ENCODE measurements around the gene SLC39A8.
"Not testable (repeated sequence)": the region's sequence is repeated elsewhere in the genome, so short reads cannot be mapped to it uniquely, and the experiment has no call there.

SLC39A8 gene

DNA sequence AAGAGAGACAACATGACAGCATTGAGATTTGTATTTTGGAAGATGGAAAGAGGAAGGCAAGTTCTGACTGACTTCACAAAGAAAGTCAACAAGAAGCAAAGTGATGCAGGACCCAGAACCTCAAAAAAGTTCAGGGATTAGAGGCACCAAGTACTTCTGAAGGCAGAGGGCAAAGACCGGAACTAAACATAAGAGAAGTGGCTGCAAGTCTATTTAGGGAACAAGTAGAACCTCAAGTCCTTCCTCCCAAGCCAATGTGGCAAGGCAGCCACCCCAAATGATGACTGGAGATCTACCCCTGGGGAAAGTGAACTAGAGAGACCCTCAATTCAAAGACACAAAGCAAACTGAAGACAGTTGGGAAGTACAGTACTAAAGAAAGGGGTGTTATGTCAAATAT is 46.6 kb downstream of the SLC39A8 start:
- no peak for FAIRE-seq

- peak; percentile 72 for FAIRE-seq
Measured at GRCh38 chr4:102295153-102295862, 50.0 kb downstream of the SLC39A8 start.

GRCh38 chr4:102288497-102288896 is 56.8 kb downstream of the SLC39A8 start:
- FAIRE-seq, result no peak

DNA sequence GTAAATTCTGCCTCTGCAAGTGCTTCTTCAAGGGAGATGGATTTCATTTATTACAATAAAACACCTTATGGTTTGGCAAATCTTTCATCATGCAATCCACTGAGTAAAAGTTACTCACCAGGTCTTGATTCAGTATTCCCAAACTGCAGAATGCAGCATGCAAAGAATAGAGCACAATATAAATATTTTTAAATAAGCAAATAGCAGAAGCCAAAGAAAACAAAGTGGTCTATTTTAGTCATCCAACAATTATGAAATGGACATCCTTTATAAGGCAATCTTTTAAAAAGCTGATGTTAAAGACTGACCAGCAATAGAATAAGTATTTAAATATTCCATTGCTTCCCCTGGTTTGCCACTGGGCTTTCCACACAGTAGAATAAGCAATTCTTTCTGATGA is 59.5 kb downstream of the SLC39A8 start:
- FAIRE-seq, result no peak

GRCh38 chr4:102281171-102281839 is 64.0 kb downstream of the SLC39A8 start:
- FAIRE-seq, result no peak

GRCh38 chr4:102273317-102273716 is 72.0 kb downstream of the SLC39A8 start:
- FAIRE-seq, result not testable (repeated sequence)

DNA sequence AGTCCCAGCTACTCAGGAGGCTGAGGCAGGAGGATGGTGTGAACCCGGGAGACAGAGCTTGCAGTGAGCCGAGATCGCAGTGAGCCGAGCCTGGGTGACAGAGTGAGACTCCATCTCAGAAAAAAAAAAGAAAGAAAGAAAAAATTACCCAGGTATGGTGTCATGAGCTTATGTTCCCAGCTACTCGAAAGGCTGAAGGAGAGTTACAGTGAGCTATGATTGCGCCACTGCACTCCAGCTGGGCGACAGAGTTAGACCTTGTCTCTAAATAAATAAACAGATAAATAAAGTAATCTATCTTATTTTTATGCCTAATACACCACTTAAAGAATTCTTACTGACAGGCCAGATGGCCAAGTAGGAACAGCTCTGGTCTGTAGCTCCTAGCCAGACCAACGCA is 73.0 kb downstream of the SLC39A8 start:
- FAIRE-seq, result no peak

- no peak for FAIRE-seq
Measured at GRCh38 chr4:102268355-102268754, 76.9 kb downstream of the SLC39A8 start.

DNA sequence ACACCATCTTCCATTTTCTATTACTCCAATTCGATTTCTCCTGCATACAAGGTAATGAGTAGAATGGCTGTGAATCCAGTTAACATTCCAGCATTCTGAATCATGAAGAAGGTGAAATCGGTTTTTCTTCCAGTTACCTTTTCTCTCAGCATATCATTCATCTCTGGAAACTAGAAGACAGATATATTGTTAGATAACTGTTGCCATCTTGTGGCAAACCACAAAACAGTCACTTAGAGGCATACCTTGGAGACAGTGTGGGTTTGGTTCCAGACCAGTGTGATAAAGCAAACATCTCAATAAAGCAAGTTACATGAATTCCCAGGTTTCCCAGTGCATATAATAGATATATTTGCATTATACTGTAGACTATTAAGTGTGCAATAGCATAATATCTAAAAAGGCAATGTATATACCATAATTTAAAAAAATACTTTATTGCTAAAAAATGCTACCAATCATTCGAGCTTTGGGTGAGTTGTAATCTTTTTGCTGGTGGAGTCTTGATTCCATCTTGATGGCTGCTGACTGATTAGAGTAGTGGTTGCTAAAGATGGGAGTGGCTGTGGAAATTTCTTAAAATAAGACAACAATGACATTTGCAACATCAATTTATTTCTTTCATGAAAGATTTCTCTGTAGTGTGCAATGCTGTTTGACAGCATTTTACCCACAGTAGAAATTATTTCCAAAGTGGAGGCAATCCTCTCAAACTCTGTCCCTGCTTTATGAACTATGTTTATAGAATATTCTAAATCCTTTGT is 82.1 kb downstream of the SLC39A8 start:
- FAIRE-seq, result no peak

GRCh38 chr4:102259702-102260101 is 85.6 kb downstream of the SLC39A8 start:
- no peak for FAIRE-seq

DNA sequence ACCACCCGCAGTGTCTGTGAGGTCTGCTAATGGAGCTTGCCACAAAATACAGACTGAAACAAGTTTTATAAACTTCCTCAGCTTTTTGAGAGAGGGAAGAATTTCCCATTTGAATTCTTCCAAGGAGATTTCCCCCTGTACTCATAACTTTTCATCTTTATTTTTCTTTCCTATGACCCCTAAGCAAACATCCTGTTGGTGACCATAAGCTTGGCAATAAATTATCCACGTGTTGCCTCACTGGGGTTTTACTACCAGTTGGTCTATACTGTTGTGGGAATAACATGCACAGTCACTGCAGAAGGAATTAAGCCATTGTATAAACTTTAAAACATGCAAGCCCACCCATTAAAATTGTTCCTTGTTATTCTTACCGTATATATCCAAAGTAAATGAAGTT is 86.2 kb downstream of the SLC39A8 start:
- no peak for FAIRE-seq

DNA sequence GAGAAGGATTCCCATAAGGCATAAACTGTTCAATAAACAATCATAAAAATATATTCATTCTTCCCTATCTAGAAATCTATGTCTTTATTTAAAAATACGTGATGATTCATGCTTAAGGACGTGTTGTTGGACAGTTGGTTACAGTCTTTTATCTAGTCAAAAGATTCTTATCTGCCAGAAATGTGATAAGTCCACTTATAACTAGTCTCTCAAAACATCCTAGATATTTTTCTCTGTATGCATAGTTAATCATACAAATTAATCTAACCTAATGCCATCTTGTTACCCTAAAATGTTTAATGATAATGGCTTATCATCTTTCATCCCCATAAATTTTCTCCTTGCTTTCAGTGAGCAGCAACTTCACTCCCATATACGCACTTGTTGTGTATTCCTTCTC is 89.0 kb downstream of the SLC39A8 start:
- FAIRE-seq, result no peak

GRCh38 chr4:102253860-102254259 is 91.4 kb downstream of the SLC39A8 start:
- no peak for FAIRE-seq

DNA sequence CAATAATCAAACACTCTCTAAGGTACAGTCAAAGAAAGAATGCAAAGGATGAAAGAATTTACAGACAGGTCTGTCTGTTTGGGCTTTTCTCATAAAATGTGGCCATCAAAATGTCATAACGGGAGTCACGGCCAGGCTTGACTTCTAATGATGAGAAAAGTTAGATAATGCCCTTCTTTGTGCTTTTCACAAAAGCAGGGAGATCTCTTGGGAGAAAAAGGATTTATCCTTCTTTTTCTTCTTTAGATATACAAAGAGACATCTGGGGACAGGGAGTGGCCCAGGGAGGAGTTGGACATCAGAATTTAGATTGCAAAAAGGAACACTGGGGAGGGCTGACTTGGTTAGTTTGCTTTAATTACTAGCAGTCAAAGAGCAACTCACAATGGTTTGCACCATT is 93.1 kb downstream of the SLC39A8 start:
- FAIRE-seq, result no peak

DNA sequence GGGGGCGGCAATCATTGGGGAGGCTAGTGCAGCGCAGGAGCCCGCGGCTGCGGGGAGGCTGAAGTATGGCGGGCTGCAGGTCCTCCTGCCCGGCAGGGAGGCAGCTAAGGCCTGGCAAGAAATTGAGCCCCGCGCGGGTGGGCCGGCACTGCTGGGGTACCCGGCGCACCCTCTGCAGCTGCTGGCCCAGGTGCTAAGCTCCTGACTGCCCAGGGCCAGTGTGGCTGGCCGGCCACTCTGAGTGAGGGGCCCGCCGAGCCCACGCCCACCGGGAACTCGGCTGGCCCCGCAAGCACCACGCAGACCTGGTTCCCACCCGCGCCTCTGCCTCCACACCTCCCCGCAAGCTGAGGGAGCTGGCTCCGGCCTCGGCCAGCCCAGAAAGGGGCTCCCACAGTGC is 94.9 kb downstream of the SLC39A8 start:
- FAIRE-seq, result no peak

GRCh38 chr4:102247041-102247440 is 98.2 kb downstream of the SLC39A8 start:
- FAIRE-seq, result no peak

- no peak for FAIRE-seq
Measured at GRCh38 chr4:102246416-102246815, 98.9 kb downstream of the SLC39A8 start.

DNA sequence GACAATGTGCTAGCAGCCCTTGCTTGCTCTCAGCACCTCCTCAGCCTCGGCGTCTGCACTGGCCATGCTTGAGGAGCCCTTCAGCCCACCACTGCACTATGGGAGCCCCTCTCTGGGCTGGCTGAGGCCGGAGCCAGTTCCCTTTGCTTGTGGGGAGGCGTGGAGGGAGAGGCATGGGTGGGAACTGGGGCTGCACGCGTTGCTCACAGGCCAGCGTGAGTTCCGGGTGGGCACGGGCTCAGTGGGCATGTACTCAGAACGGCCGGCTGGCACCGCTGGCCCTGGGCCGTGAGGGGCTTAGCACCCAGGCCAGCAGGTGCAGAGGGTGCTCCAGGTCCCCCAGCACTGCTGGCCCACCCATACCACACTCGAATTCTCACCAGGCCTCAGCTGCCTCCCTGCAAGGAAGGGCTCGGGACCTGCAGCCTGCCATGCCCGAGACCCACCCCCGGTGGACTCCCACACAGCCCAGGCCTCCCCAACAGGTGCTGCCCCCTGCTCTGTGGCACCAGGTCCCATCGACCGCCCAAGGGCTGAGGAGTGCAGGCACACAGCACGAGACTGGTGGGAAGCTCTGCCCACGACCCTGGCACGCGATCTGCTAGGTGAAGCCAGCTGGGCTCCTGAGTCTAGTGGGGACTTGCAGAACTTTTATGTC is 100.3 kb downstream of the SLC39A8 start:
- FAIRE-seq, result no peak

DNA sequence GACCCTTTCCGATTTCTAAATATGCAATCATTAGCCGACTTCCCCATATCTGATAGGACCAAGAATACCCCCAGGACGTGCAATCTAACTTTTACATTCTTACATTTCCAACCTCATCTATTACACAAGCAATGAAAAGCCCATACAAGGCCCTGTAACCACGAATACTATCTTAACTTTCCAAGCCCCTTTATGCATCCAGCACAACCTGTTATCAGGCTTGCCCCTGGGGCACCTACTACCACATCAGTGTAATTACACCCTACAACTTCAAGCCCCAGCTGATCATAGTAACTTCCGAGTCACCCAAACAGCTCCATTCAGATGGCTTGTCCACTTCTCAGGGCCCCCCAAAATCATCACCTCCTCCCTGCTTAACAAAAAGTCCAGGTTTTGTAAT is 102.0 kb downstream of the SLC39A8 start:
- FAIRE-seq, result not testable (repeated sequence)

GRCh38 chr4:102234243-102234838 is 110.9 kb downstream of the SLC39A8 start:
- FAIRE-seq, result no peak

- no peak for FAIRE-seq
Measured at GRCh38 chr4:102230194-102230593, 115.1 kb downstream of the SLC39A8 start.

GRCh38 chr4:102227388-102227787 is 117.9 kb downstream of the SLC39A8 start:
- FAIRE-seq, result peak; percentile 92

DNA sequence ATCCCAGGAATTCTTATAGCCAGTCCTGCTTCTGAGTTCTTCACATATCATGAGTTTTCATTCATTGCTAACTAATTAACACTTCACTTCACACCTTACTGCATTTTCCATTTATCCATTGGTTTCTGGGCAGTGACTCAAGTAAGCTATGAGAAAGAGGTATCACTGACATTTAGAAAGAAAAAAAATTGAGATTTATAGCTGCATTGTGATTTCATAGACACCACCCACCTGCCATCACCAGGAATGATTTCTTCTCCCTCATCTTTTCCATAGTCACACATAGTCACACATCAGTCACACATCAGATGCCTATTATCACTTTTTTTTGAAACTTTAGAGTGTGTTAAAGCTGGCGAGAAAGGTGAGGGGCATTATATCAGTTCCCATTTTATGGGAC is 121.8 kb downstream of the SLC39A8 start:
- no peak for FAIRE-seq
